Measurements from ENCODE around the gene GRIK4. TPM values are rescaled to one million over a fixed set of nuclear protein-coding genes. Genes with fewer than 3 reads are reported as not detected.

The GRIK4 gene
- total RNA-seq, 3 donors from 2014 or later (not counting 1 experiment from before 2014, with no cell fraction given), result 2.2 to 32.3 (median 21.9) TPM

DNA sequence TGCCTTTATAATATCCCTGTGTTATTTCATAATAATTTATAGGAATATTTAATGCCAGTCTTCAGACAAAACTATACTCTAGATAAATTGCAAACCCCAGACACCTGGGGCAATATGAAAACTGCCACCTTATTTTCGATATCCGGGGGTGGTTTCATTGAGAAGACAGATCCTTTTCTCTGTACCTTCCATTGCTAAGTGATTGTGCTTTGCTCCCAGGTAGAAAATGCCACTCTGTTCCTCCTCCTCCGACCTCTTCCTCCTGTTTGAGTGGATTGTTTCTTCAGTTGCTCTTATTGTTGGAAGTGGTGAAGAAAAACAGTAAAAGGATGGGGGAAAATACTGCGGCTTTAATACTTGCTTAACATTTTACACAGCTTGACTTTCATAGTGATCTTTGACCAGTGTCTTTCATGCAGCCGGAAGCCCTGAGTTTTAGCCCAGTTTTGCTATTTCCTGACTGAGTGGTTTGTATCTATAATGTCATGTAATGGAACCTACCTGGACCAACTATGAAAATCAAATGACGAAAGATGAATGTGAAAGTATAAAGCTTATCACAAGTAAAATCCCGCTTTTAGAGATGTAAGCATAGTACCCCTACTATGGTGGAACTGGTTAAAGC lies 5.6 kb upstream of the GRIK4 start:
- Histone ChIP-seq H3K36me3 (ENCODE audit: control insufficient read depth, insufficient read depth, low read length) (no peaks in the 10 kb centered on the region), H3K27me3 (ENCODE audit: control insufficient read depth, insufficient read depth, low read length) (peaks cover 8% of the 10 kb centered on the region), H3K27ac (ENCODE audit: low read length) (no peak overlapping the region), H3K4me3 (ENCODE audit: low read length) (no peak overlapping the region), H3K9me3 (ENCODE audit: control insufficient read depth, insufficient read depth, low read length) (no peaks in the 10 kb centered on the region), H3K4me1 (ENCODE audit: control insufficient read depth, insufficient read depth, low read length) (peaks cover 2% of the 10 kb centered on the region)
- Mint-ChIP-seq H3K27ac (no peak overlapping the region), H3K36me3 (no peaks in the 10 kb centered on the region), H3K9me3 (no peaks in the 10 kb centered on the region), H3K27me3 (ENCODE audit: low read depth in 2 of 2) (peaks cover 57 to 85% of the 10 kb centered on the region in 2 donors), H3K4me3 (no peak overlapping the region), H3K4me1 (peaks cover 0 to 2% of the 10 kb centered on the region in 2 donors)
- TF ChIP-seq, protein P1, sequence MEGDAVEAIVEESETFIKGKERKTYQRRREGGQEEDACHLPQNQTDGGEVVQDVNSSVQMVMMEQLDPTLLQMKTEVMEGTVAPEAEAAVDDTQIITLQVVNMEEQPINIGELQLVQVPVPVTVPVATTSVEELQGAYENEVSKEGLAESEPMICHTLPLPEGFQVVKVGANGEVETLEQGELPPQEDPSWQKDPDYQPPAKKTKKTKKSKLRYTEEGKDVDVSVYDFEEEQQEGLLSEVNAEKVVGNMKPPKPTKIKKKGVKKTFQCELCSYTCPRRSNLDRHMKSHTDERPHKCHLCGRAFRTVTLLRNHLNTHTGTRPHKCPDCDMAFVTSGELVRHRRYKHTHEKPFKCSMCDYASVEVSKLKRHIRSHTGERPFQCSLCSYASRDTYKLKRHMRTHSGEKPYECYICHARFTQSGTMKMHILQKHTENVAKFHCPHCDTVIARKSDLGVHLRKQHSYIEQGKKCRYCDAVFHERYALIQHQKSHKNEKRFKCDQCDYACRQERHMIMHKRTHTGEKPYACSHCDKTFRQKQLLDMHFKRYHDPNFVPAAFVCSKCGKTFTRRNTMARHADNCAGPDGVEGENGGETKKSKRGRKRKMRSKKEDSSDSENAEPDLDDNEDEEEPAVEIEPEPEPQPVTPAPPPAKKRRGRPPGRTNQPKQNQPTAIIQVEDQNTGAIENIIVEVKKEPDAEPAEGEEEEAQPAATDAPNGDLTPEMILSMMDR (IDR thresholded peaks at IDR 0.05), result no peak
- no peak for ATAC-seq
- intact Hi-C loops (cut with micrococcal nuclease), result no loop called here
- 82% methylated on average over 6 of the region's 7 CpGs for WGBS (ENCODE audit: insufficient coverage)
- DNase-seq, result no peak

DNA sequence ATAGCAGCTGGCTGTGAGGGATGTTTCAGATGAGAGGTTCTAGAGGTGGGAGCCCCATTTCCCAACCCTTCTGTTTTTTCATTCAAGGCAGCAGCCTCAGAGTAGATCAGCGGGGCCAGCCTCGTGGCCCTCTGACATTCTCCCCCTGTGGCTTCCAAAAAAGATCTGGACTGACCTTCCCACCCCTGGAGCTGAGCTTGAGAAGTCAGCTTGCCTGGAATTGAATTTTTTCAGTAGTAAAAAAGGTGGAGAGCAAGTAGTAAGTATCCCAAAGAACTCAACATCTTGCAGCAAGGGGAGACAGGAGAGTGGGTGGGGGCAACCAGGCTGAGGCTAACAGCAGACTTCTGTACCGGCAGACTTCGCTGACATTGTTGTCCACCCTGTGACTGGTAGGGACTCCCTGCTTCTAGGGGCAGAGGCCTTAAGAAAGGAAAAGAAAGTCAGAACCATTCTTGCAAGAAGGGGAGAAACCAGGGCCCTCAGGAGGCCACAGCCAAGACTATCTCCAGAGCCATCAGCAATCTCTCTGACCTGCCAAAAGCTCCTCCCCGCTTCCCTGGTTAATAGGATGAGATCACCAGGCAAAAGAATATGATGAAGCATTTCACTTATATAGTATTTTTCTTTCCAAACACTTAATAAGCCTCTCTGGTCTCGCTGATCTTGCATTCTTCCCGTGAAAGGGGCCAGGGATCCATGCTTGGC lies 2.0 kb upstream of the GRIK4 start:
- Mint-ChIP-seq H3K27me3 (ENCODE audit: low read depth in 2 of 2) (peaks cover 39 to 68% of the 10 kb centered on the region in 2 donors), H3K4me1 (peaks cover 0 to 15% of the 10 kb centered on the region in 2 donors), H3K36me3 (no peaks in the 10 kb centered on the region), H3K4me3 (peak overlapping the region; percentile 57), H3K9me3 (no peaks in the 10 kb centered on the region), H3K27ac (no peak overlapping the region)
- DNase-seq (no peak), ATAC-seq (no peak)
- no peak overlapping the region for H3K4me3 ChIP-seq (ENCODE audit: low read length)
- H3K27me3 ChIP-seq (ENCODE audit: control insufficient read depth, insufficient read depth, low read length), result peaks cover 1% of the 10 kb centered on the region
- no peak overlapping the region for H3K27ac ChIP-seq (ENCODE audit: low read length)
- H3K36me3 ChIP-seq (ENCODE audit: control insufficient read depth, insufficient read depth, low read length), result no peaks in the 10 kb centered on the region
- TF ChIP-seq, protein P1 (IDR thresholded peaks at IDR 0.05), result no peak
- 92% methylated on average over 6 of the region's 7 CpGs for WGBS (ENCODE audit: insufficient coverage)
- intact Hi-C loops (cut with micrococcal nuclease), result no loop called here
- no peaks in the 10 kb centered on the region for H3K9me3 ChIP-seq (ENCODE audit: control insufficient read depth, insufficient read depth, low read length)
- peaks cover 6% of the 10 kb centered on the region for H3K4me1 ChIP-seq (ENCODE audit: control insufficient read depth, insufficient read depth, low read length)

DNA sequence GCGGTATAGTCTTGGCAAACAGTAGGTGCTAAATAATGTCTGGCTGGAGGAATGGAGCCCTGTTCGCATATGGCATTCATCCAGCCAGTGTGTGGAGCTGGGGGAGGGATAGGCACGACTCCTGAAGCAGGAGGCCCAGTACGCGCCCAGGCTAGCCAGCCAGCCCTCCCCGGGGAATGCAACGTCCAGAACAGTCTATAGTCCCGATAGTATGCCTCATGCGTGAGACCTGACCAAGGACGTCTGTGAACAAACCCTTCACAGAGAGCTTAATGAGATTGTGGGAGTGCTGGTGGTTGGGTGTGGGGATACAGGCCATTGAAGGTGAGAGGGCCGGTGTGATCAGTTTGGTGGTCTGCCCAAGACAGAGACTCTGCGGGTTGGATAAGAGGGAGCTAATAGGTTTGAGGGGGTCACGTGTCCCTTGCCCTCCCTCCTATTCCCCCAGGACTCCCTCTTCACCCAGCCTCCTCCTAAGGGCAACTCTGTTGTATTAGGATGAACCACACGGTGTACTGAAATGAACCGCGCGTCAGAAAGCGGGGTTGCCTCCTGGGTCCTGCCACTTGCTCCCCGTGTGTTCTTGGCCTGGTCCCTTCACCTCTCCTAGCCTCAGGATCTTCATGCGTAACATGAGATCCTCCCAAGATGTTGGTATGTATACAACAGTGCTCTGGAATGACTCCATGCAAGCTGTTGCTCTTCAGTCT lies 987 bp upstream of the GRIK4 start:
- no peaks in the 10 kb centered on the region for H3K36me3 ChIP-seq (ENCODE audit: control insufficient read depth, insufficient read depth, low read length)
- no peaks in the 10 kb centered on the region for H3K27me3 ChIP-seq (ENCODE audit: control insufficient read depth, insufficient read depth, low read length)
- H3K4me1 ChIP-seq (ENCODE audit: control insufficient read depth, insufficient read depth, low read length), result peaks cover 6% of the 10 kb centered on the region
- intact Hi-C loops (cut with micrococcal nuclease), result loop anchor here (1.0 kb wide), 5 partner anchors 175 to 684 kb away; no protein-coding TSS in a partner anchor
- Mint-ChIP-seq H3K4me3 (peak overlapping the region; percentile 53), H3K9me3 (no peaks in the 10 kb centered on the region), H3K4me1 (peaks cover 0 to 23% of the 10 kb centered on the region in 2 donors), H3K27ac (peak overlapping the region in 1 of 2 donors; percentile 6), H3K36me3 (no peaks in the 10 kb centered on the region), H3K27me3 (ENCODE audit: low read depth in 2 of 2) (peaks cover 32 to 64% of the 10 kb centered on the region in 2 donors)
- H3K9me3 ChIP-seq (ENCODE audit: control insufficient read depth, insufficient read depth, low read length), result no peaks in the 10 kb centered on the region
- no peak overlapping the region for H3K27ac ChIP-seq (ENCODE audit: low read length)
- no peak for DNase-seq
- H3K4me3 ChIP-seq (ENCODE audit: low read length), result no peak overlapping the region
- WGBS (ENCODE audit: insufficient coverage), result 77% methylated on average over 18 of the region's 20 CpGs
- no peak for ATAC-seq
- TF ChIP-seq, protein P1 (IDR thresholded peaks at IDR 0.05), result no peak

Measured in natural killer cell (primary cell).